Left lung (tissue), 10 donors: ENCODE data around the gene COL9A2. TPM values are rescaled to one million over a fixed set of nuclear protein-coding genes. Genes with fewer than 3 reads are reported as not detected.

Experiments used
- ATAC-seq: fragments of 200-7000 bp; cut with Tn5 transposase; one replicate; pipeline ENCODE4 v1.9.1; 2020; ENCODE audit warnings: moderate library complexity
- DNase-seq, 4 donors: peaks; one replicate each; pipeline ENCODE4 v3.0.0-alpha.2; 2013 to 2020
- H3K27ac ChIP-seq, 2 donors: fragments of 200-600 bp; sonication (generic) in 1 of 2; one replicate each; pipeline versions ENCODE4 v1.5.0 to v1.8.0; 2020 to 2021
- H3K27me3 ChIP-seq, 2 donors: fragments of 200-600 bp; sonication (generic) in 1 of 2; one replicate each; pipeline versions ENCODE4 v1.5.0 to v1.8.0; 2020 to 2021
- H3K36me3 ChIP-seq, 2 donors: fragments of 200-600 bp; sonication (generic) in 1 of 2; one replicate each; pipeline versions ENCODE4 v1.5.0 to v1.8.0; 2020 to 2021
- H3K4me1 ChIP-seq, 2 donors: fragments of 200-600 bp; one replicate each; pipeline ENCODE4 v1.8.0; 2021
- H3K4me3 ChIP-seq, 2 donors: fragments of 200-600 bp; sonication (generic) in 1 of 2; one replicate each; pipeline versions ENCODE4 v1.5.0 to v1.8.0; 2020 to 2021; ENCODE audit warnings: mild to moderate bottlenecking in 1 of 2
- H3K9me3 ChIP-seq, 2 donors: fragments of 200-600 bp; sonication (generic) in 1 of 2; one replicate each; pipeline versions ENCODE4 v1.5.0 to v1.8.0; 2020 to 2021
- CTCF ChIP-seq, 2 donors: fragments of 200-600 bp; sonication (generic) in 1 of 2; IDR thresholded peaks; one replicate each; pipeline versions ENCODE4 v1.5.0 to v1.8.0; 2021; ENCODE audit warnings: antibody characterized with exemption in 2 of 2
- intact Hi-C, 2 donors: fragments of 100-400 bp; cut with DNase I; formaldehyde crosslinking; loops; one replicate each; pipeline versions ENCODE4 v1.11.2 to v1.14.2; 2022
- polyA plus RNA-seq, 6 donors: library from polyadenylated mRNA; unstranded; fragments of 120-200 nt; gene quantifications; one replicate each; pipeline ENCODE4 v1.2.1, GENCODE V29; 2013; ENCODE audit not compliant: insufficient read length in 6 of 6
- total RNA-seq, 2 donors: library from RNA; stranded (reverse); fragmentation: NEBNext Ultra II Directional; extraction: Animal tissue kit (Norgen Biotek cat#: 25700); gene quantifications; one replicate each; pipeline ENCODE4 v1.2.1, GENCODE V29; 2021
- donor health status: DM: no; HTN: yes; CAD: no.
- donor health status: DM: no; HTN: no; CAD: no.

COL9A2 gene
- total and polyA plus RNA-seq, 8 donors: 1.1 to 29.7 (median 19.9) TPM

DNA sequence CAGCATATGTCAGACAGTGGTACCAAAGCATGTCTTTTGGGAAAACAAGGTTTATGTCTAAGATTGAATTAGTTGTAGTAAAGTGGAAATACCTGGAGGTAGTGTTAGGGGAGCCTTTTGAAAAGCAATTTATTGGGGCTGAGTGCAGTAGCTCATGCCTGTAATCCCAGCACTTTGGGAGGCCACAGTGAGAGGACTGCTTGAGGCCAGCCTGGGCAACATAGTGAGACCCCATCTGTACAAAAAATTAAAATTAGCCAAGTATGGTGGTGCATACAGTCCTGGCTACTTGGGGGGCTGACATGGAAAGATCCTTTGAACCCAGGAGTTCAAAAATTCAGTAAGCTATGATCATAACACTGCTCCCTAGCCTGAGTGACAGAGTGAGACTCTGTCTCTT lies 51.8 kb downstream of the COL9A2 start:
- Histone ChIP-seq H3K36me3 (peaks cover 0 to 79% of the 10 kb centered on the region in 2 donors), H3K4me3 (no peak overlapping the region), H3K4me1 (peaks cover 0 to 24% of the 10 kb centered on the region in 2 donors), H3K27me3 (no peaks in the 10 kb centered on the region), H3K27ac (no peak overlapping the region), H3K9me3 (no peaks in the 10 kb centered on the region)
- intact Hi-C loops: no loop called here
- DNase-seq (no peak), ATAC-seq (no peak)
- no peak for TF ChIP-seq CTCF (IDR thresholded peaks at IDR 0.05)

DNA sequence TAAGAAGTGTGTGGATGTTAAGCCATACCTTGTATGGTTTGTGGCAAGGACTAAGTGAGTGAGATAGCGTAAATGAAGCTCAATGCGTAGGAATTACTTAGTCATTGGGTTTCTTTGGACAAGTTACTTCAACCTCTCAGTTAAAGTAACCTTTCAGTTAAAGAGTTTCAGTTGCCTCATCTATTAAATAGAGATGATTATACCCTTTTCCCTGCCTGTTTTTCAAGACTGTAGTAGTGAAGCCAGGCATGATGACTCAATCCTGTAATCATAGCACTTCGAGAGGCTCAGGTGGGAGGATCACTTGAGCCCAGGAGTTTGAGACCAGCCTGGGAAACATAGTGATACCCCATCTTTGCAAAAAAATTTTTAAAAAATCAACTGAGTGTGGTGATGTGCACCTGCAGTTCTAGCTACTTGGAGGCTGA lies 52.7 kb downstream of the COL9A2 start:
- no peak for DNase-seq
- H3K36me3 ChIP-seq: peaks cover 0 to 71% of the 10 kb centered on the region in 2 donors
- peak; percentile 16 for ATAC-seq
- H3K4me1 ChIP-seq: peaks cover 3 to 33% of the 10 kb centered on the region in 2 donors
- no peaks in the 10 kb centered on the region for H3K9me3 ChIP-seq
- no peak for TF ChIP-seq CTCF (IDR thresholded peaks at IDR 0.05)
- H3K4me3 ChIP-seq: no peak overlapping the region
- no peak overlapping the region for H3K27ac ChIP-seq
- H3K27me3 ChIP-seq: no peaks in the 10 kb centered on the region
- intact Hi-C loops: no loop called here

DNA sequence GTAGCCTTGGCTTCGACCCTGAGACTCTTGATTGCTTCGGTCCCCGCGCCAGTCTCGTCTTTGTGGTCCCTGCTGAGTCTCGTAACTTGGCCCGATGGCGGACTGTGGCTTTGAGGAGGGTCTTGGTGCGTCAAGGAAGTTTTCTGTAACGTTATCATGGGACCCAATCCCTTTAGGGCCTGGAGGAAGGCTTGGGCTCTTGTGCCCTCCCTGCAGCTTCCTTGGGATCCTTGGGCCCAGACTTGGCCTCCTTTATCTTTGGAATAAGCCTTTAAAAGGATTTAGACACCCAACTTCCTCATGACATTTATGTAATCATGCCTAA lies 58.7 kb downstream of the COL9A2 start:
- H3K9me3 ChIP-seq: no peaks in the 10 kb centered on the region
- peaks cover 0 to 33% of the 10 kb centered on the region in 2 donors for H3K36me3 ChIP-seq
- H3K27ac ChIP-seq: peak overlapping the region; percentile 97 to 98
- H3K27me3 ChIP-seq: no peaks in the 10 kb centered on the region
- DNase-seq (peak in 1 of 4 donors; percentile 24), ATAC-seq (peak; percentile 7)
- intact Hi-C loops: no loop called here
- no peak for TF ChIP-seq CTCF (IDR thresholded peaks at IDR 0.05)
- peak overlapping the region; percentile 61 to 95 for H3K4me3 ChIP-seq
- peaks cover 8 to 61% of the 10 kb centered on the region in 2 donors for H3K4me1 ChIP-seq

- peak; percentile 99 for ATAC-seq
- no peak for TF ChIP-seq CTCF (IDR thresholded peaks at IDR 0.05)
- intact Hi-C loops: no loop called here
Measured at GRCh38 chr1:40257688-40258444, 59.2 kb downstream of the COL9A2 start, which contains the start of gene ZMPSTE24. ZMPSTE24 (plus strand) TSS chr1:40258236; CDS start chr1:40258272, 36 bp downstream.

GRCh38 chr1:40257313-40257687 lies 59.8 kb downstream of the COL9A2 start:
- H3K36me3 ChIP-seq: peaks cover 0 to 22% of the 10 kb centered on the region in 2 donors
- peak overlapping the region; percentile 97 to 98 for H3K27ac ChIP-seq
- intact Hi-C loops: no loop called here
- H3K4me1 ChIP-seq: peaks cover 8 to 49% of the 10 kb centered on the region in 2 donors
- TF ChIP-seq CTCF (IDR thresholded peaks at IDR 0.05): no peak
- H3K9me3 ChIP-seq: no peaks in the 10 kb centered on the region
- peak overlapping the region; percentile 61 to 95 for H3K4me3 ChIP-seq
- no peaks in the 10 kb centered on the region for H3K27me3 ChIP-seq
- DNase-seq: no peak
- ATAC-seq: peak; percentile 24

More at GRCh38 chr1:40257688-40258444, 59.2 kb downstream of the COL9A2 start, which contains the start of gene ZMPSTE24:
- DNase-seq: peak; percentile 95 to 97 (median 96)
- Histone ChIP-seq H3K36me3 (peaks cover 0 to 28% of the 10 kb centered on the region in 2 donors), H3K27ac (peak within 1 kb of the TSS; percentile 97 to 98), H3K27me3 (no peaks in the 10 kb centered on the region), H3K4me3 (peak within 1 kb of the TSS; percentile 61 to 95), H3K4me1 (peaks cover 8 to 55% of the 10 kb centered on the region in 2 donors), H3K9me3 (no peaks in the 10 kb centered on the region)
